ENCODE results near the gene LIME1.
"Not testable (repeated sequence)": the region's sequence is repeated elsewhere in the genome, so short reads cannot be mapped to it uniquely, and the experiment has no call there.

LIME1 gene

DNA sequence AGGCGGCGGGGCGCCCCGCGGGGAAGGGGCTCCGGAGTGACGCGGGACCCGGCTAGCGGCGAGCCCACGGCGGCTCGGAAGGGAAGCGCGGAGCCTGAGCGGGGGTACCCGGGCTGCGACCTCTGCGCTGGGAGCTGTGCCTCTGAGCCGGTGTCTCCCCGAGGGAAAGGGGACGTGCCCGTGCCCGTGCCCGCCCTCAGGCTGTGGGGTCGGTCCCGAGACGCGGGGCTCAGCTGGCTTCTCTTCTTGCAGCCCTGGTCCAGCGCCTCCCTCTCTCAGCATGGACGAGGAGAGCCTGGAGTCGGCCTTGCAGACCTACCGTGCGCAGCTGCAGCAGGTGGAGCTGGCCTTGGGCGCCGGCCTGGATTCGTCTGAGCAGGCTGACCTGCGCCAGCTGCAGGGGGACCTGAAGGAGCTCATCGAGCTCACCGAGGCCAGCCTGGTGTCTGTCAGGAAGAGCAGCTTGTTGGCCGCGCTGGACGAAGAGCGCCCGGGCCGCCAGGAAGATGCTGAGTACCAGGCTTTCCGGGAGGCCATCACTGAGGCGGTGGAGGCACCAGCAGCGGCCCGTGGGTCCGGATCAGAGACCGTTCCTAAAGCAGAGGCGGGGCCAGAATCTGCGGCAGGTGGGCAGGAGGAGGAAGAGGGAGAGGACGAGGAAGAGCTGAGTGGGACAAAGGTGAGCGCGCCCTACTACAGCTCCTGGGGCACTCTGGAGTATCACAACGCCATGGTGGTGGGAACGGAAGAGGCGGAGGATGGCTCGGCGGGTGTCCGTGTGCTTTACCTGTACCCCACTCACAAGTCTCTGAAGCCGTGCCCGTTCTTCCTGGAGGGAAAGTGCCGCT lies 27.9 kb upstream of the LIME1 start:
- DNase-seq, result no peak

- no peak for DNase-seq
These were observed 27.3 kb upstream of the LIME1 start for GRCh38 chr20:63709149-63709527.

DNA sequence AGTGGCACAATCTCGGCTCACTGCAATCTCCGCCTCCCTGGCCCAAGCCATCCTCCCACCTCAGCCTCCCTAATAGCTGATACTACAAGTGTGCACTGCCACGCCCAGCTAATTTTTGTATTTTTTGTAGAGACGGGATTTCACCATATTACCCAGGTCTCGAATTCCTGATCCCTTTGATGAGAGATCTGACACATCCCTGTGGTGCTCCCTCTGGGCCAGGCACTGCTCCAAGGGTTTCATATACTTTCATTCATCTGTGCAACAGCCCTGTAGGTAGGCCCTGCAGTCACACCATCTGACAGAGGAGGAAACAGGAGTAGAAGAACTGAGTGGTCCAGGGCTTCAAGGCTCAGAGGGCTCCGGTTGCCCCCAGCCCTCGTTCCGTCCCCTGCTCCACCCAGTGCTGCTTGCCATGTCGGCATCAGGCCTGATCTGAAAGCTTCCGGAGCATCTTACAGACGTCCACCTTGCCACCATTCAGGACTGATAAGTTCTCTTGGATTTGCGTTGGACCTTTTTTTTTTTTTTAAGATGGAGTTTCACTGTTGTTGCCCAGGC lies 25.3 kb upstream of the LIME1 start:
- no peak for DNase-seq

DNA sequence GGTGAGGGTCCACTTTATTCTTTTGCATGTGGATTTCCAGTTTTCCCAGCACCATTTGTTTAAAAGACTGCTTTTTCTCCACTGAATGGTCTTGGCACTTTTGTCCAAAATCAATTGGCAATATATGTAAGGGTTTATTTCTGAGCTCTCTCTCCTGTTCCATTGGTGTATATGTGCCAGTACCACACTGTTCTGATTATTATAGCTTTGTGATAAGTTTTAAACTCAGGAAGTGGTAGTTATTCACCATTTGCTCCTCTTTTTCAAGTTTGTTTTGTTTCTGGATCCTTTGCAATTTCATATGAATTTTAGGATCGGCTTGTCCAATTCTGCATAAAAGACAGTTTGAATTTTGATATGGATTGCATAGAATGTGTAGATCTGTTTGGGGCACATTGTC lies 24.3 kb upstream of the LIME1 start:
- DNase-seq, result no peak

- DNase-seq, result no peak
These were observed 21.6 kb upstream of the LIME1 start for GRCh38 chr20:63714858-63715257.

GRCh38 chr20:63718996-63719395 lies 17.5 kb upstream of the LIME1 start:
- no peak for DNase-seq

DNA sequence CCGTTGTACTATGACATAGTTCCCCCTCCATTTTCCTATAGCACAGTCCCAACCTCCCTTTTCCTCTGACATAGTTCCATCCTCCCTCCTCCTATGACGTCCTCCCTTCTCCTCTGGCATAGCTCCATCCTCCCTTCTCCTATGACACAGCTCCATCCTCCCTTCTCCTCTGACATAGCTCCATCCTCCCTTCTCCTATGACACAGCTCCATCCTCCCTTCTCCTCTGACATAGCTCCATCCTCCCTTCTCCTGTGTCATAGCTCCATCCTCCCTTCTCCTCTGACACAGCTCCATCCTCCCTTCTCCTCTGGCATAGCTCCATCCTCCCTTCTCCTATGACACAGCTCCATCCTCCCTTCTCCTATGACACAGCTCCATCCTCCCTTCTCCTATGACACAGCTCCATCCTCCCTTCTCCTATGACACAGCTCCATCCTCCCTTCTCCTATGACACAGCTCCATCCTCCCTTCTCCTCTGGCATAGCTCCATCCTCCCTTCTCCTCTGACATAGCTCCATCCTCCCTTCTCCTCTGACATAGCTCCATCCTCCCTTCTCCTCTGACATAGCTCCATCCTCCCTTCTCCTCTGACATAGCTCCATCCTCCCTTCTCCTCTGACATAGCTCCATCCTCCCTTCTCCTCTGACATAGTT lies 13.4 kb upstream of the LIME1 start:
- not testable (repeated sequence) for DNase-seq

GRCh38 chr20:63730189-63730733 lies 6.2 kb upstream of the LIME1 start:
- not testable (repeated sequence) for DNase-seq

DNA sequence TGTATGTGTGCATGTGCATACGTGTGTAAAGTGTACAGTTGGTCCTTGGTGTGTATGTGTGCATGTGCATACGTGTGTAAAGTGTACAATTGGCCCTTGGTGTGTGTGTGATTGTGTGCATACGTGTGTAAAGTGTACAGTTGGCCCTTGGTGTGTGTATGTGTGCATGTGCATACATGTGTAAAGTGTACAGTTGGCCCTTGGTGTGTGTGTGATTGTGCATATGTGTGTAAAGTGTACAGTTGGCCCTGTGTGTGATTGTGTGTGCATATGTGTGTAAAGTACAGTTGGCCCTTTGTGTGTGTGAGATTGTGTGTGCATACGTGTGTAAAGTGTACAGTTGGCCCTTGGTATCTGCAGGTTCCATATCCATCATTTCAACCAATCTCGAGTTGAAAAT lies 5.1 kb upstream of the LIME1 start:
- DNase-seq, result no peak

- no peak for DNase-seq
These were observed 4.1 kb upstream of the LIME1 start for GRCh38 chr20:63732118-63733095.

GRCh38 chr20:63733117-63733516 lies 3.3 kb upstream of the LIME1 start:
- DNase-seq, result no peak

DNA sequence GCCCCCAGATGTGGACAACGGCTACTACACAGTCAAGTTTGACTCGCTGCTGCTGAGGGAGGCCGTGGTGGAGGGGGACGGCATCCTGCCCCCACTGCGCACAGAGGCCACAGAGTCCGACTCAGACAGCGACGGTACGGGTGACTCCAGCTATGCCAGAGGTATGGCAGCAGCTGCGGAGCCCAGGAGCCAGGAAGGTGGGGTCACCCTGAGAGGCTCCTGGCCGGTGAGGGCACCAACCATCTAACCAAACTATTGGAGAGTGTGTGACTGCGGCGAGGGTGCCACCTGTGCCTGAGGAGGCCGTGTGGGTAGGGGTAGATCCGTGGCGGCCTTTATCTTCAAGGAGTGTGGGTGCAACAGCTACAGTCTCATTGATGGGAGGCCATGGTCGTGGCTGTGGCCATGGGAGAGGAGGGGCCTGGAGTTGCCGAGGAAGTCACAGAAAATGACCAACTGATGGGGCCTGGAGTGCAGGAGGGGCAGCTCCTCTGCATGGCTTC lies 2.8 kb upstream of the LIME1 start:
- no peak for DNase-seq

GRCh38 chr20:63734111-63734945 lies 2.1 kb upstream of the LIME1 start:
- DNase-seq, result no peak

DNA sequence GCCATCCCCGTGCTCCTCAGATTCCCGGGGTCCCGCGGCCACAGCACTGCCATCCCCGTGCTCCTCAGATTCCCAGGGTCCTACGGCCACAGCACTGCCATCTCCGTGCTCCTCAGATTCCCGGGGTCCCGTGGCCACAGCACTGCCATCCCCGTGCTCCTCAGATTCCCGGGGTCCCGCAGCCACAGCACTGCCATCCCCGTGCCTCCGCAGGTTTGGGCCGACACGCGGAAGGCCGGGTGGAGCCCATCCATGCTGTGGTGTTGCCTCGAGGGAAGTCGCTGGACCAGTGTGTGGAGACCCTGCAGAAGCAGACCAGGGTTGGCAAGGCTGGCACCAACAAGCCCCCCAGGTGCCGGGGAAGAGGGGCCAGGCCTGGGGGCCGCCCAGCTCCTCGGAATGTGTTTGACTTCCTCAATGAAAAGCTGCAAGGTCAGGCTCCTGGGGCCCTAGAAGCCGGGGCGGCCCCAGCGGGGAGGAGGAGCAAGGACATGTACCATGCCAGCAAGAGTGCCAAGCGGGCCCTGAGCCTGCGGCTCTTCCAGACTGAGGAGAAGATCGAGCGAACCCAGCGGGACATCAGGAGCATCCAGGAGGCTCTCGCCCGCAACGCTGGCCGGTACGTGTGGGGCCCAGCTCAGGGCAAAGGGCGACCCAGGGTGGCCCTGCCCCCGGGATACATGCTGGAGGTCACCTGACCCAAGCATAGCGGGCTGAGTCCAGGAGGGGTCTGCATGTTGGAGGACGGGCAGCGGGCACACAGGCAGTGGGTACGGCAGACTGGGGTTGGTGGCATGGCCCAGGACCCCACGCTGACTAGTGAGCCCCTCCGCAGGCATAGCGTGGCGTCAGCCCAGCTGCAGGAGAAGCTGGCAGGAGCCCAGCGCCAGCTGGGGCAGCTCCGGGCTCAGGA lies 1.3 kb upstream of the LIME1 start:
- DNase-seq, result no peak

- DNase-seq, result no peak
These were observed 630 bp downstream of the LIME1 start for GRCh38 chr20:63736893-63737694.

GRCh38 chr20:63737695-63737944 lies 1.2 kb downstream of the LIME1 start:
- no peak for DNase-seq

GRCh38 chr20:63737945-63738686 lies 1.7 kb downstream of the LIME1 start:
- no peak for DNase-seq

DNA sequence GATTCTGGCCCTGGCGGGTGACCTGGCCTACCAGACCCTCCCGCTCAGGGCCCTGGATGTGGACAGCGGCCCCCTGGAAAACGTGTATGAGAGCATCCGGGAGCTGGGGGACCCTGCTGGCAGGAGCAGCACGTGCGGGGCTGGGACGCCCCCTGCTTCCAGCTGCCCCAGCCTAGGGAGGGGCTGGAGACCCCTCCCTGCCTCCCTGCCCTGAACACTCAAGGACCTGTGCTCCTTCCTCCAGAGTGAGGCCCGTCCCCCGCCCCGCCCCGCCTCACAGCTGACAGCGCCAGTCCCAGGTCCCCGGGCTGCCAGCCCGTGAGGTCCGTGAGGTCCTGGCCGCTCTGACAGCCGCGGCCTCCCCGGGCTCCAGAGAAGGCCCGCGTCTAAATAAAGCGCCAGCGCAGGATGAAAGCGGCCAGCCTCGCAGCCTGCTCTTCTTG lies 2.2 kb downstream of the LIME1 start:
- DNase-seq, result no peak

All from SW 1271 (cell line).